CD4-positive, alpha-beta T cell treated with Interferon alpha-2 for 1 hour (primary cell): ENCODE results near the gene RIBC1.
"Not testable (repeated sequence)": the region's sequence is repeated elsewhere in the genome, so short reads cannot be mapped to it uniquely, and the experiment has no call there.

Experiments
- DNase-seq, 2 donors: peaks; one replicate each; pipeline ENCODE4 v3.0.0-alpha.2; 2020 to 2022

RIBC1 gene

DNA sequence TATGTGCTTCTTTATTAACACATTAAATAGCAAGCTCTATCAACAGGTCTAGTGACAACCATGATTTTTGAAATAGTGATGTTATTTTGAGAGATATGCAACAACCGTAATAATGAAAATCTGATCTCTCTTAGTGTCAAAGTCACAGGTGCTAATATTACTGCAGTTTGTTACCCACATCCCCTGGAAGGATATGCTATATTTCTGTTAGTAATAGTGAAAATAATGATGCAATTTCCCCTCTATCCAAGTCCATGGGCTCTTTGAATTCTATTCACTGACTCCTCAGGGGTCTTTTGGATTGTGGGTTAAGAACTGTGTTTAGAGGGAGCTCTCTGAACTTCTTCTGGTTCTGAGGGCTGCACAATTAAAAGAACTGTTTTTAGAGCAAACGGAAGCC lies 14.5 kb downstream of the RIBC1 start:
- DNase-seq = no peak

DNA sequence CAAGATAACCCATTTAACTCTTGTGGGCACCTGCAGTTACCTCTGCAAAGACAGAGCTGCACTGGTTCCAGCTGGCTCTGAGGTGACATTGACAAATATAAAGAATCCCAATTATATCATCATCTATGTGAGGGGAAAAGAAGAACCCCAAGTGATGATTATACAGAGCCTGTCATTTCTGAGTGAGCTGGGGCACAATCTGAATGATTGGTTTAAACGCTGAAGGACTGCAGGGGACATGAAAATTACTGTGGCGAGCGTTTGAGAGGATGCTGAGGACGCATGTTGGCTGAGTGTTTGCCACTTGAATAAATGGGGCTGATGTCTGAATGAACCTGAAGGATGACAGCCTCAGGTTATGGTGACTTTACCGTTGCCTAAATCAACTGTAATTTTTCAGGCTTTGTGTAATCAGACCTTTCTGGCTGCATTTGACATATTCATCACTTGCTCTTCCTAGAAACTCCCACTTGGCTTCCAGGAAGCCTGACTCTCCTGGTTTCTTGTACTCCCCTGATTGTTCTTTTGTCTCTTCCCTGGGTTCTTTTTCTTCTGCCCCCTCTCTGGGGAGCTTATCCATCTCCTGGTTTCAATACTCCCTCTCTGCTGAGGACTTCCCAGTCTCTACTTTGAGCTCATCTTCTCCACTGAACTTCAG lies 15.6 kb downstream of the RIBC1 start:
- DNase-seq = no peak

GRCh38 chrX:53438832-53439230 lies 16.2 kb downstream of the RIBC1 start:
- no peak for DNase-seq

GRCh38 chrX:53440101-53440500 lies 17.4 kb downstream of the RIBC1 start:
- no peak for DNase-seq

DNA sequence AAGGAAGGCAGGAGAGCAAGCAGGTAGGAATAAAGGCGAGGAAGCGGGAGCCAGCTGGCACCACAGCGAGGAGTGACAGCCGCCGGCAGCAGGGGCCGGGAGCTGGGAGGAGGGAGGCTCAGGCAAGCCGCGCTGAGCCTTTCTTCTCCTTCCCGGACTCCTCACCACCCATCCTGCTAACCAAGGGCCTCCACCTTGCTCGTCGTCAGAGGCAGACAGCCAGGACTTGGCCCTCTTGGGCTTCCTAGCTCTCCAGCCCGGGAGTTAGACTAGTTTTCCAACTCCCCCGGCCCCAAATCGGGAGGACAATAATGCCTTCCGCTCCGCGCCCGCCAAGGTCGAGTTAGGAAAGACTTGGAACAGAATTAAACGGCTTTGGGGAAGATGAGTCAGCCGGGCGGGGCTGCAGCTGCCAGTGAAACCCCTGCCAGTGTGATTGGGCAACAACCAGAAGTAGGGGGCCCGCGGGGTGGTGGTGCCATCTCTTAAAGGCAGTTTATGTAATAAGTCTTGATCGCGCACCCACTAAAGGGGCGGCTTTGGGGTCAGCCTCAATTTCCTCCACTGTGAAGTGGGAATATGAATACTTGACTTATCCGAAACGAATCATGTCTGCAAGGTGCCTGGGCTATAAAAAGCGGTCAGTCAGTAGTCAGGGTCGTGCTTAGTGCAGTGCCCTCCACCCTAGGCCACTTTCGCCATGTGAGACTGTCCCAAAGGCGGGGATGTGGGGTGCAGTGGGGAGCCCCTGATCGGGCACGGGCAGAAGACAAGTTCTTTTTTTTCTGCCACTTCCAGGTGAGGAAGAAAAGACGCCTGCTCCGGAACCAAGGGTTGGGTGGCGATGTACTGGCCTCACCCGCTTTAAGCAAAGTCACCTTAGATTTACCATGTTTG lies 18.2 kb downstream of the RIBC1 start:
- peak in 1 of 2 donors; percentile 44 for DNase-seq

DNA sequence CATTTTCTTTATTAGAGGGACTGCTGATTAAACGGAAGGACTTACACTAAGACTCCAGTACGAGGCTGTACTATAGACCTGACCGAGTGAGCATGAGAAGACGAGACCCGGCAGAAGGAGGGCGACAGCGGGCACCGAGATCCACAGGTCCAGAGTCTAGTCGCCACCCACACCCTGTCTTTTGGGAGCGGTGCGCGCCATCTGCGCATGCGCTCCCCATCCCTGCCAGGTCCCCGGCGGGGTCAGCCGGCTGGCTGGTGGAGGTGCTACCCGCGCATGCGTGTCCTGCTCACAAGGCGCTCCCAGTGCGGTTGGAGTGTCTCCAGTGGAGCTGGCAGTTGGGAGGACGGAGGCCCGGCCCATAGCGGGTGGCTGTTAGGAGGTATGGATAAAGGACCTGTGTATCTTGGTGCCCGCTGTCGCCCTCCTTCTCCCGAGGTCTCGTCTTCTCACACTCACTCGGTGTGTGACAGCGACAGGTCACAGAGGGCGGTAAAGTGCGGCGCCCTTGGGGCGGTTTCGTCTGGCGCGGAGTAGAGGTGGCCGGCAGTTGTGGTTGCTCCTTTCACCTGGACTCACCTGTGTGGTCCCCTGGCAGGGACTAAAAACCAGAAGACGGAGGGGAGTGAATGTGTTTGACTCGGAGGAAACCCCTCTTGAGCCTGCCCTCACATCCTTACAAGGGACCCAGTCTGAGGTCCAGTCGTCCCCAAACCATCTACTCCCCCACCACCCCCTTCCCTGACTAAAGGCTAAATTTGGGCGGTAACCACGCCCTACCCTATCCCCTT lies 19.1 kb downstream of the RIBC1 start:
- DNase-seq = peak; percentile 81 to 82

DNA sequence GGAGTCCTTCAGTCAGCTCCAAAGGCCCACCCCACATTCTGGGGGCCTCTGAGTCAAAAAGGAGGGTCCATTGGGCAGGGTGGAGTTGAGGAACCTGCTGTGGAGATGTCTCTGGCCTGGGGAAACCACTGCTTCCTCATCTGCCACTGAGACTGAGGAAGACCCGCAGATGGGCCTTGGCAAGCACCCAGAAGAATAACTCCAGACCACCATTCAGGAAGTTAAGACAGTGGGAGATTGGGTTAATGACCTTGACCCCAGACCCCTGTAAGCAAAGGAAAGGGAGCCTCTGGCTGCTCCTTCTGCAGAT lies 19.6 kb downstream of the RIBC1 start:
- DNase-seq = no peak

GRCh38 chrX:53445977-53446376 lies 23.3 kb downstream of the RIBC1 start:
- peak; percentile 33 to 59 for DNase-seq

GRCh38 chrX:53447441-53447840 lies 24.8 kb downstream of the RIBC1 start:
- DNase-seq = no peak

DNA sequence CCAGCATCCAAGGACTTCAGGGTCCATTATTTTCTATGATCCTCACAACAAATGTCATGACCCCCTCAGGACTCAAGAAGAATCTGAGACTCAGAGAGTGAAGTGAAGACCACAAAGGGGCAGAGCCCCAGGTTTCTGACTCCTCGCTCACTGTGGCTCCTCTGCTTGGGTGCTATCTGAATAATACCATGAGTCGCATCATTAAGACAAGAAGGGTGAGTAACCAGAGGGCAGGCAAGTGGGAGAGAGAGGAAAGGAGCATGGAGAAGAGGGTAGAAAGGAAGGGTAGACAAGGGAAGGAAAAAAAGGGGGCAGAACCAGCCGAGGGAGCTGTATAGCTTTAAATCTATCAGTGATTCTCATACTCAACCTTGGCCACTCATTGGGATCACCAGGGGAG lies 27.0 kb downstream of the RIBC1 start:
- DNase-seq = no peak

GRCh38 chrX:53452812-53453211 lies 30.1 kb downstream of the RIBC1 start:
- DNase-seq = no peak

- DNase-seq = no peak
Observed at GRCh38 chrX:53456254-53456653, 33.6 kb downstream of the RIBC1 start.

- DNase-seq = no peak
Observed at GRCh38 chrX:53458082-53458481, 35.4 kb downstream of the RIBC1 start.

GRCh38 chrX:53468659-53469058 lies 46.0 kb downstream of the RIBC1 start:
- DNase-seq = not testable (repeated sequence)

DNA sequence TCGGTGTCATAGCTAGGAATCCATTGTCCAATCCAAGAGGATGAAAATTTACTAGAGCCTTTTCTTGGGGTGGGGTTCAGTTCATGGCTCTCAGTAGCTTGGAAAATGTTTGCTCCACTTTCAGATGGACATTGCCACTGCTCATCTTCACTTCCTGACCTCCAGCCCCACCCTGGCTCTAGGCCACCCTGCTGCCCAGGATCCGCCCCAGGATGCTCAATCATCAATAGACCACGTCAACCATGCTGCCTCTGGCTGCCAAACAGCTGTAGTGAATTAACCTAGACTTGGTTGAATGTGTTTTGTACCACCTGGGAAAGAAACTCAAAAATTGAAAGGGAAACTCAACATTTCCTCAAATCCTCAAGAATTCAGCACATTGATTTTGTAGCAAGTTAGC lies 48.7 kb downstream of the RIBC1 start:
- DNase-seq = no peak

DNA sequence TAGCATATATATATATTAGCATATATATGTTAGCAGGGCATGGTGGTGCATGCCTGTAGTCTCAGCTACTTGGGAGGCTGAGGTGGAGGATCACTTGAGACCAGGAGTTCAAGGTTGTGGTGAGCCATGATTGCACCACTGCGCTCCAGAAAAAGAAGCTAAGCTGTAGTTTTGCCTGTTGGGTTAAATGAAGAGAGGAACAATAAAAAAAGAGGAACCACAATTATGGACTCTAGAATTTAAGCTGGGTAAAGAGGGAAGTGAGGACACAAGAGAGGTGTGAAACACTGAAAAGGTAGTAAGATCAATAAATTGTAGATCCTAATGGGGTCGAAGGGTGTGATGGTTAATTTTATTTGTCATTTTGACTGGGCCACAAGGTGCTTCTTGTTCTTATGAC lies 52.0 kb downstream of the RIBC1 start:
- DNase-seq = no peak

DNA sequence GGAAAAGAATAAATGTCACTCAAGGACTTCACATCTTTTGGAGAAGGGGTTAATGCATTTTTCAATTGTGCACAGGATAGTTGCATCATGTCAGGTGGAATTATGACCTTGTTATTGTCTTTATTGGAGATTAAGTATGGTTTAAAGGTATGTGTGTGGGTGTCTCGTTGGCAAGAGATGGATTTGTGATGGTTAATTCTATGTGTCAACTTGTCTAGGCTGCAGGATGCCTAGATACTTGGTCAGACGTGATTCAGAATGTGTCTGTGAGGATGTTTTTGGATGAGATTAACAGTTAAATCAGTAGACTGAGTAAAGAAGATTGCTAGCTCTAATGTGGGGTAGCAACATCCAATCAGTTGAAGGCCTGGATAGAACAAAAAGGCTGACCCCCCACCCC lies 53.7 kb downstream of the RIBC1 start:
- no peak for DNase-seq

DNA sequence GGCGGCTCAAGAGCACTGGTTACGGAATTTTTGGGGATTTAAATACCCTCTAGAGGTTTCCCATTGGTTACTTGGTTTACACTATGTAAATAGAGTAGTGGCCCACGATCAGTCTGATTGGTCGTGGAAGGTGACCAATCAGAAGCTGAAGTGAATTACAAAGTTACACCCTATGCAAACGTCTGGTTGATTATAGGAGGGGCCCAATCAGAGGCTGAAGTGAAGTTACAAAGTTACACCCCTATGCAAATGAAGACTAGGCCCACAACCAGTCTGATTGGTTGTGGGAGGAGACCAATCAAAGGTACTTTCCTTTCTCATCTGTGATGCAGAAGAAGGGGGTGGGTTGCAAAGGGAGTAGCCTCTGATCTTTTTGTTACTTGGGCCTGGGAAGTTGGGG lies 56.6 kb downstream of the RIBC1 start:
- DNase-seq = no peak
